ENCODE results near the gene DBP.
A peak's percentile ranks its signal among the peaks of the same experiment; 100 is the strongest.

The DBP gene

GRCh38 chr19:48656840-48657474 lies 19.8 kb upstream of the DBP start:
- DNase-seq (ENCODE audit: insufficient read length, low spot score) (no peak), FAIRE-seq (no peak)
- no peak for TF ChIP-seq TAF1 (IDR thresholded peaks at IDR 0.05; ENCODE audit: low read depth, low read length)
- TF ChIP-seq POU2F2 (IDR thresholded peaks at IDR 0.05; ENCODE audit: low read depth, low read length): no peak
- TF ChIP-seq PAX5 (IDR thresholded peaks at IDR 0.05; ENCODE audit: insufficient read depth, low read length, severe bottlenecking): no peak
- no peak for TF ChIP-seq SPI1 (IDR thresholded peaks at IDR 0.05; ENCODE audit: low read depth, low read length)
- TF ChIP-seq POLR2A (IDR thresholded peaks at IDR 0.05; ENCODE audit: low read depth, low read length): no peak
- no peak for TF ChIP-seq POLR2AphosphoS5 (IDR thresholded peaks at IDR 0.05; ENCODE audit: low read depth, low read length)

GRCh38 chr19:48654299-48655059 lies 17.3 kb upstream of the DBP start:
- FAIRE-seq (no peak), DNase-seq (ENCODE audit: insufficient read length, low spot score) (no peak)
- TF ChIP-seq SPI1 (IDR thresholded peaks at IDR 0.05; ENCODE audit: low read depth, low read length) (no peak), POLR2A (IDR thresholded peaks at IDR 0.05; ENCODE audit: low read depth, low read length) (no peak), TAF1 (IDR thresholded peaks at IDR 0.05; ENCODE audit: low read depth, low read length) (no peak), POLR2AphosphoS5 (IDR thresholded peaks at IDR 0.05; ENCODE audit: low read depth, low read length) (no peak), PAX5 (IDR thresholded peaks at IDR 0.05; ENCODE audit: insufficient read depth, low read length, severe bottlenecking) (no peak)

- DNase-seq (ENCODE audit: insufficient read length, low spot score) (no peak), FAIRE-seq (no peak)
- no peak for TF ChIP-seq SPI1 (IDR thresholded peaks at IDR 0.05; ENCODE audit: low read depth, low read length)
- no peak for TF ChIP-seq PAX5 (IDR thresholded peaks at IDR 0.05; ENCODE audit: insufficient read depth, low read length, severe bottlenecking)
- no peak for TF ChIP-seq POLR2A (IDR thresholded peaks at IDR 0.05; ENCODE audit: low read depth, low read length)
- no peak for TF ChIP-seq POLR2AphosphoS5 (IDR thresholded peaks at IDR 0.05; ENCODE audit: low read depth, low read length)
- TF ChIP-seq TAF1 (IDR thresholded peaks at IDR 0.05; ENCODE audit: low read depth, low read length): no peak
- no peak for TF ChIP-seq POU2F2 (IDR thresholded peaks at IDR 0.05; ENCODE audit: low read depth, low read length)
These were observed 14.5 kb upstream of the DBP start for GRCh38 chr19:48651683-48652048.

GRCh38 chr19:48650974-48651682 lies 13.9 kb upstream of the DBP start:
- no peak for DNase-seq (ENCODE audit: insufficient read length, low spot score)
- no peak for FAIRE-seq
- no peak for TF ChIP-seq POLR2AphosphoS5 (IDR thresholded peaks at IDR 0.05; ENCODE audit: low read depth, low read length)

GRCh38 chr19:48648134-48648533 lies 11.0 kb upstream of the DBP start:
- no peak for DNase-seq (ENCODE audit: insufficient read length, low spot score)
- FAIRE-seq: no peak
- TF ChIP-seq POLR2AphosphoS5 (IDR thresholded peaks at IDR 0.05; ENCODE audit: low read depth, low read length): no peak
- no peak for TF ChIP-seq TAF1 (IDR thresholded peaks at IDR 0.05; ENCODE audit: low read depth, low read length)
- TF ChIP-seq PAX5 (IDR thresholded peaks at IDR 0.05; ENCODE audit: insufficient read depth, low read length, severe bottlenecking): no peak
- no peak for TF ChIP-seq POU2F2 (IDR thresholded peaks at IDR 0.05; ENCODE audit: low read depth, low read length)
- no peak for TF ChIP-seq POLR2A (IDR thresholded peaks at IDR 0.05; ENCODE audit: low read depth, low read length)
- TF ChIP-seq SPI1 (IDR thresholded peaks at IDR 0.05; ENCODE audit: low read depth, low read length): no peak

GRCh38 chr19:48646722-48647216 lies 9.6 kb upstream of the DBP start:
- TF ChIP-seq POLR2AphosphoS5 (IDR thresholded peaks at IDR 0.05; ENCODE audit: low read depth, low read length) (no peak), POLR2A (IDR thresholded peaks at IDR 0.05; ENCODE audit: low read depth, low read length) (no peak), PAX5 (IDR thresholded peaks at IDR 0.05; ENCODE audit: insufficient read depth, low read length, severe bottlenecking) (no peak), SPI1 (IDR thresholded peaks at IDR 0.05; ENCODE audit: low read depth, low read length) (no peak), TAF1 (IDR thresholded peaks at IDR 0.05; ENCODE audit: low read depth, low read length) (no peak), POU2F2 (IDR thresholded peaks at IDR 0.05; ENCODE audit: low read depth, low read length) (no peak)
- FAIRE-seq (peak; percentile 92), DNase-seq (ENCODE audit: insufficient read length, low spot score) (no peak)

GRCh38 chr19:48646001-48646721 lies 9.0 kb upstream of the DBP start, which contains the start of gene CA11:
TSS of gene CA11 (minus strand) at chr19:48646187. CDS start at chr19:48645632, 555 bp downstream.
- FAIRE-seq: peak; percentile 47
- DNase-seq (ENCODE audit: insufficient read length, low spot score): peak; percentile 95
- no peak for TF ChIP-seq SPI1 (IDR thresholded peaks at IDR 0.05; ENCODE audit: low read depth, low read length)
- TF ChIP-seq POLR2AphosphoS5 (IDR thresholded peaks at IDR 0.05; ENCODE audit: low read depth, low read length): no peak
- TF ChIP-seq POU2F2 (IDR thresholded peaks at IDR 0.05; ENCODE audit: low read depth, low read length): 0 out of 2 replicates have a peak, but pooled peaks have one; percentile 13
- TF ChIP-seq TAF1 (IDR thresholded peaks at IDR 0.05; ENCODE audit: low read depth, low read length): no peak
- no peak for TF ChIP-seq PAX5 (IDR thresholded peaks at IDR 0.05; ENCODE audit: insufficient read depth, low read length, severe bottlenecking)
- TF ChIP-seq POLR2A (IDR thresholded peaks at IDR 0.05; ENCODE audit: low read depth, low read length): no peak

- no peak for TF ChIP-seq POLR2A (IDR thresholded peaks at IDR 0.05; ENCODE audit: low read depth, low read length)
- TF ChIP-seq SPI1 (IDR thresholded peaks at IDR 0.05; ENCODE audit: low read depth, low read length): peak; percentile 33; the same call in 1 of the 2 replicates
- FAIRE-seq (no peak), DNase-seq (ENCODE audit: insufficient read length, low spot score) (no peak)
These were observed 8.4 kb upstream of the DBP start for GRCh38 chr19:48645620-48646000.
